Activated CD8-positive, alpha-beta memory T cell treated with anti-CD3 and anti-CD28 coated beads for 24 hours (primary cell): ENCODE data around the gene OBI1.

ENCODE experiments used
- DNase-seq: peaks from one replicate; pipeline ENCODE4 v3.0.0-alpha.2; 2020

The OBI1 gene

GRCh38 chr13:78601874-78602560, 56.9 kb downstream of the OBI1 start:
- DNase-seq: no peak

GRCh38 chr13:78601124-78601873, 57.7 kb downstream of the OBI1 start:
- no peak for DNase-seq

- no peak for DNase-seq
Observed at GRCh38 chr13:78600280-78600883, 58.6 kb downstream of the OBI1 start.

- DNase-seq: no peak
Observed at GRCh38 chr13:78599645-78600279, 59.2 kb downstream of the OBI1 start.

GRCh38 chr13:78598966-78599644, 59.9 kb downstream of the OBI1 start:
- DNase-seq: no peak

- no peak for DNase-seq
Observed at GRCh38 chr13:78598116-78598781, 60.7 kb downstream of the OBI1 start.

GRCh38 chr13:78597602-78597932, 61.4 kb downstream of the OBI1 start:
- DNase-seq: no peak

- no peak for DNase-seq
Observed at GRCh38 chr13:78596736-78597601, 62.0 kb downstream of the OBI1 start.

GRCh38 chr13:78596399-78596735, 62.6 kb downstream of the OBI1 start:
- no peak for DNase-seq

- no peak for DNase-seq
Observed at GRCh38 chr13:78595495-78596398, 63.2 kb downstream of the OBI1 start.

- no peak for DNase-seq
Observed at GRCh38 chr13:78594456-78594975, 64.4 kb downstream of the OBI1 start.

GRCh38 chr13:78593652-78594455, 65.1 kb downstream of the OBI1 start:
- no peak for DNase-seq

- no peak for DNase-seq
Observed at GRCh38 chr13:78593129-78593528, 65.8 kb downstream of the OBI1 start.

- DNase-seq: no peak
Observed at GRCh38 chr13:78592584-78592983, 66.4 kb downstream of the OBI1 start.

GRCh38 chr13:78589206-78589605, 69.7 kb downstream of the OBI1 start:
- DNase-seq: no peak

- no peak for DNase-seq
Observed at GRCh38 chr13:78587395-78587794, 71.6 kb downstream of the OBI1 start.

GRCh38 chr13:78586706-78587105, 72.2 kb downstream of the OBI1 start:
- no peak for DNase-seq

GRCh38 chr13:78576261-78576660, 82.7 kb downstream of the OBI1 start:
- DNase-seq: no peak

- no peak for DNase-seq
Observed at GRCh38 chr13:78572459-78572858, 86.5 kb downstream of the OBI1 start.
